Stimulated activated naive CD8-positive, alpha-beta T cell treated with anti-CD3 and anti-CD28 coated beads, Interleukin-15, Interleukin-2, amounts not matched to agents 100 ng/mL and 50 ng/mL, for 24 hours (primary cell): ENCODE results near the gene SYAP1.
A peak's percentile ranks its signal among the peaks of the same experiment; 100 is the strongest.

Experiments used
- H3K27ac Mint-ChIP-seq: one replicate; pipeline ENCODE4 v1.8.0; 2021; ENCODE audit warnings: mild to moderate bottlenecking, mixed read lengths
- H3K27me3 Mint-ChIP-seq: one replicate; pipeline ENCODE4 v1.8.0; 2021; ENCODE audit warnings: mixed read lengths
- H3K36me3 Mint-ChIP-seq: one replicate; pipeline ENCODE4 v1.8.0; 2021; ENCODE audit warnings: low read depth, mixed read lengths
- H3K4me1 Mint-ChIP-seq: one replicate; pipeline ENCODE4 v1.8.0; 2021; ENCODE audit warnings: low read depth, mixed read lengths
- H3K4me3 Mint-ChIP-seq: one replicate; pipeline ENCODE4 v1.8.0; 2021; ENCODE audit warnings: mild to moderate bottlenecking, mixed read lengths
- H3K9me3 Mint-ChIP-seq: one replicate; pipeline ENCODE4 v1.8.0; 2021; ENCODE audit warnings: mixed read lengths

Gene SYAP1, protein sequence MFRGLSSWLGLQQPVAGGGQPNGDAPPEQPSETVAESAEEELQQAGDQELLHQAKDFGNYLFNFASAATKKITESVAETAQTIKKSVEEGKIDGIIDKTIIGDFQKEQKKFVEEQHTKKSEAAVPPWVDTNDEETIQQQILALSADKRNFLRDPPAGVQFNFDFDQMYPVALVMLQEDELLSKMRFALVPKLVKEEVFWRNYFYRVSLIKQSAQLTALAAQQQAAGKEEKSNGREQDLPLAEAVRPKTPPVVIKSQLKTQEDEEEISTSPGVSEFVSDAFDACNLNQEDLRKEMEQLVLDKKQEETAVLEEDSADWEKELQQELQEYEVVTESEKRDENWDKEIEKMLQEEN

GRCh38 chrX:16719334-16720084, at the start of gene SYAP1:
SYAP1 (plus strand) TSS chrX:16719612; CDS start chrX:16719725, 113 bp downstream.
- Mint-ChIP-seq H3K27me3 (no peaks in the 10 kb centered on the region), H3K36me3 (peaks cover 6% of the 10 kb centered on the region), H3K4me1 (peaks cover 32% of the 10 kb centered on the region), H3K9me3 (no peaks in the 10 kb centered on the region), H3K4me3 (peak within 1 kb of the TSS; percentile 87), H3K27ac (peak within 1 kb of the TSS; percentile 93)

DNA sequence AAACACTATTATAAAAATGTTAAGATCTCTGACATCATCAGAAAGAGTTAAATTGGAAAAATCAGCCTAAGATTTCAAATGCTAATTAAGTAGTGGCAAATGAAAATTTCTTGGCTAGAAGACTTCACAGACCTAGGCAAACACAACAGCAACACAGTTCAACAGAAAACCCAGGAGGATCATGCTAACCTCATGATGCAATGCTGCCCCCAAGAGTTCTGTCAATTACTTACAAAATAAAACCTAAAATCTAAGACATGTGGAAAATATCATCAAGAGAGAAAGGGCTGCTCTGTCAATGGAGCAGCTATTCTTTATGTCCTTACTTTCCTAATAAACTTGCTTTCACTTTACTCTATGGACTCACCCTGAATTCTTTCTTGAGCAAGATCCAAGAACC, 48.4 kb upstream of the SYAP1 start:
- Mint-ChIP-seq H3K4me3 (no peak overlapping the region), H3K27me3 (no peaks in the 10 kb centered on the region), H3K4me1 (no peaks in the 10 kb centered on the region), H3K36me3 (no peaks in the 10 kb centered on the region), H3K27ac (no peak overlapping the region), H3K9me3 (no peaks in the 10 kb centered on the region)

DNA sequence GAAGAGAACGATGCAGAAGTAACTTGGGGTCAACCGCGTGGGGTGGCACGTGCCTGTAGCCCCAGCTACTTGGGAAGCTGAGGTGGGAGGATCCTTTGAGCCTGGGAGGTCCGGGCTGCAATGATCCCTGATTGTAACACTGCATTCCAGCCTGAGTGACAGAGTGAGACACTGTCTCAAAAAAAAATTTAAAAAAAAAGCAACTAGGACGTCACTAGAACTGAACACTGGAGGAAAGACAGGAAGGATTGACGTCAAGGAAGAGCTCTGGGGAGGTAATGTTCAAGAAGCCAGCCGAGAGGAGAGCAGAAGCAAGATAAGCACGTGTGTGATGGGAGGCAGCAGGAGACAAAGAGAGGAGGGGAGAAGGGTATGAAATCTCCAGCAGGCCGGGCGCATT, 40.7 kb upstream of the SYAP1 start:
- Mint-ChIP-seq H3K36me3 (peaks cover 11% of the 10 kb centered on the region), H3K4me1 (no peaks in the 10 kb centered on the region), H3K9me3 (no peaks in the 10 kb centered on the region), H3K27ac (no peak overlapping the region), H3K4me3 (no peak overlapping the region), H3K27me3 (no peaks in the 10 kb centered on the region)

- H3K9me3 Mint-ChIP-seq, result no peaks in the 10 kb centered on the region
- no peaks in the 10 kb centered on the region for H3K27me3 Mint-ChIP-seq
- peaks cover under 1% of the 10 kb centered on the region for H3K36me3 Mint-ChIP-seq
- no peaks in the 10 kb centered on the region for H3K4me1 Mint-ChIP-seq
- no peak overlapping the region for H3K27ac Mint-ChIP-seq
- no peak overlapping the region for H3K4me3 Mint-ChIP-seq
Measured at GRCh38 chrX:16683007-16683664, 36.3 kb upstream of the SYAP1 start.

- Mint-ChIP-seq H3K4me3 (no peak overlapping the region), H3K27me3 (no peaks in the 10 kb centered on the region), H3K9me3 (no peaks in the 10 kb centered on the region), H3K4me1 (no peaks in the 10 kb centered on the region), H3K27ac (no peak overlapping the region), H3K36me3 (peaks cover 5% of the 10 kb centered on the region)
Measured at GRCh38 chrX:16687514-16687913, 31.9 kb upstream of the SYAP1 start.

DNA sequence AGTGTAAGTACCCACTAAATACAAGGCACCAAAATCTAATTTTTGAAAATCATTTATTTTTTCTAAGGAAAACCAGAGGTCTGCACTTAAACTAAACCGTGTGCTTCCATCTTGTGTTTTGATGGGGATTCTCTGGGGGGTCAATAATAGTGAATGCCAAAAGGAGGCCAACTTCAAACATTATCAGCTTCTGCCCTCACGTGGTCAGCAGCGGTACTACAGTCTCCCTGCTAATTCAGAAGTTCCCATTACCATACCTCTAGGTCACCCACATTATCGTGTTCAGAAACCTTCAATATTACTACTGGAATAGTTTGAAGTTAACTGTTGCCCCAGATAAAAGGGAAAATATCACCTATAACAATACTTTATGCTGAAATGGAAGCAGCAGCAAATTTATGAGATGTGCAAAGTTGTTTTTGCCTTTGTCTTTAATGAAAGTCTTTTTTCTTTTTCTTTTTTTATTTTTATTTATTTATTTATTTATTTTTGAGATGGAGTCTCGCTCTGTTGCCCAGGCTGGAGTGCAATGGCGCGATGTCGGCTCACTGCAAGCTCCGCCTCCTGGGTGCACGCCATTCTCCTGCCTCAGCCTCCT, 24.2 kb upstream of the SYAP1 start:
- Mint-ChIP-seq H3K27me3 (no peaks in the 10 kb centered on the region), H3K4me3 (no peak overlapping the region), H3K9me3 (no peaks in the 10 kb centered on the region), H3K27ac (no peak overlapping the region), H3K36me3 (peaks cover 5% of the 10 kb centered on the region), H3K4me1 (no peaks in the 10 kb centered on the region)

DNA sequence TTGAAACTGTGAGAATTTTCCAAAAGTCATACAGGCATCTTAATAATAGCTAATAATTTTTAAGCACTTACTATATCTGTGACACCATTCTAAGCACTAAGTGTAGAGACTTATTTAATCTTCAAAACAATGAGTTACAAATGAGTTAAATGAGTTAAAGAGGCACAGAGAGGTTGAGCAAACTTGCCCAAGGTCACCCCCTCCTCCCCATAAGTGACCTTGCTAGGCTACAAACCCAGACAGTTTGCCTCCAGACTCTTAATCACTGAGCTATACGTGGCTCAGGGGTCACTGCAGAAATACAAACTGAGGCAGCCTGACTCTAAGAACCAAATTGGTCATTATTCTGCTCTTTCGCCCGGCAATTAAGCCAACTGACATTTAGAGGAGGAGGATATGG, 22.5 kb upstream of the SYAP1 start:
- H3K36me3 Mint-ChIP-seq, result no peaks in the 10 kb centered on the region
- no peak overlapping the region for H3K27ac Mint-ChIP-seq
- H3K27me3 Mint-ChIP-seq, result no peaks in the 10 kb centered on the region
- no peaks in the 10 kb centered on the region for H3K9me3 Mint-ChIP-seq
- no peaks in the 10 kb centered on the region for H3K4me1 Mint-ChIP-seq
- H3K4me3 Mint-ChIP-seq, result no peak overlapping the region

GRCh38 chrX:16699389-16699788, 20.0 kb upstream of the SYAP1 start:
- no peak overlapping the region for H3K4me3 Mint-ChIP-seq
- no peak overlapping the region for H3K27ac Mint-ChIP-seq
- H3K4me1 Mint-ChIP-seq, result no peaks in the 10 kb centered on the region
- no peaks in the 10 kb centered on the region for H3K27me3 Mint-ChIP-seq
- peaks cover 4% of the 10 kb centered on the region for H3K36me3 Mint-ChIP-seq
- H3K9me3 Mint-ChIP-seq, result no peaks in the 10 kb centered on the region

GRCh38 chrX:16700734-16701133, 18.7 kb upstream of the SYAP1 start:
- Mint-ChIP-seq H3K4me3 (no peak overlapping the region), H3K9me3 (no peaks in the 10 kb centered on the region)

GRCh38 chrX:16702700-16703599, 16.5 kb upstream of the SYAP1 start:
- Mint-ChIP-seq H3K4me1 (no peaks in the 10 kb centered on the region), H3K27me3 (no peaks in the 10 kb centered on the region), H3K27ac (no peak overlapping the region), H3K36me3 (peaks cover 4% of the 10 kb centered on the region), H3K9me3 (no peaks in the 10 kb centered on the region), H3K4me3 (no peak overlapping the region)

More at GRCh38 chrX:16700734-16701133, 18.7 kb upstream of the SYAP1 start:
- H3K27me3 Mint-ChIP-seq, result no peaks in the 10 kb centered on the region
- no peaks in the 10 kb centered on the region for H3K4me1 Mint-ChIP-seq
- H3K36me3 Mint-ChIP-seq, result peaks cover 4% of the 10 kb centered on the region
- no peak overlapping the region for H3K27ac Mint-ChIP-seq

- Mint-ChIP-seq H3K27me3 (no peaks in the 10 kb centered on the region), H3K9me3 (no peaks in the 10 kb centered on the region), H3K4me1 (no peaks in the 10 kb centered on the region), H3K27ac (no peak overlapping the region), H3K36me3 (peaks cover 4% of the 10 kb centered on the region), H3K4me3 (no peak overlapping the region)
Measured at GRCh38 chrX:16705370-16705769, 14.0 kb upstream of the SYAP1 start.

DNA sequence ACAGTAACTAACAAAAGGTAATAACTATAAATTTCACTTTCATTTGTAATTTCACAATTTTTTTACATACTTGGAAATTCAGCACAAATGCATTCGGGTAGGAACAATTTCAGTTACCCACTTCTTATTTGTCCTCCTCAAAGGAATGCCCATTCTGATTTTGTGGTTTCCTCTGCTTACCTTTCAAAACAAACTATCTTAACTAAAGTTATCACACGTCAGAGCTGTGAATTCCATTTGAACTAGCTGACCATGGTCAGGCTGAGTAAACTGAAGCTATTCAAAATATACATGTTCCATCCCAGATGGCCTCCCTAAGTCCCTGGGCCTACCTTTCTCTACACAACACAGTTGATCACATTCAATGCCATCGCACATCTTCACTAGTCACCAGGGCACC, 11.4 kb upstream of the SYAP1 start:
- Mint-ChIP-seq H3K36me3 (no peaks in the 10 kb centered on the region), H3K27me3 (no peaks in the 10 kb centered on the region), H3K4me1 (peaks cover 16% of the 10 kb centered on the region), H3K4me3 (no peak overlapping the region), H3K27ac (no peak overlapping the region), H3K9me3 (no peaks in the 10 kb centered on the region)

DNA sequence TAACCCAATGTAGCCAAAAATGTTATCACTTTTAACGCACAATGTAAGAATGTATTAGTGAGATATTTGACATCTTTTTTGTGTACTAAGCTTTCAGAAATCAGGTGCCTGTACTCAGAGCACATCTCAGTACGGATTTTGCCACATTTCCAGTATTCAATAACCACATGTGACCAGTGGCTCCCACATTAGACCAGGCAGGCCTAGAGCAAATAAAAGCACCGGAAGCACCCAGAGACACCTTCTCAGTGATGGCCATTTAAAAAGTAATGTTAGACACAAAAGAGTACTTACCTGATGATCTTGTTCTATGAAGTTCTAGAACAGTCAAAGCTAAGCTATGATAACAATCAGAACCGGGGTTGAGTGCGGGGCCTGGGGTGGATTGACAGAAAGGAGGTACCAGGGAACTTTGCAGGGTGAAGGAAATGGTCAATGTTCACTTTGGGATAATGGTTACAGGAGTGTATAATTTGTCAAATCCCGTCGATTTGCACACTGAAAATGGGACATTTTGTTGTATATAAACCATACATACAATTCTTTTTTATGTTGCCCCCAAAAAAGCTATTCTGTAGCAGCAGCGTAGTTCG, 8.1 kb upstream of the SYAP1 start:
- H3K4me3 Mint-ChIP-seq, result peak overlapping the region; percentile 78
- H3K4me1 Mint-ChIP-seq, result peaks cover 19% of the 10 kb centered on the region
- H3K27me3 Mint-ChIP-seq, result no peaks in the 10 kb centered on the region
- peak overlapping the region; percentile 77 for H3K27ac Mint-ChIP-seq
- no peaks in the 10 kb centered on the region for H3K36me3 Mint-ChIP-seq
- no peaks in the 10 kb centered on the region for H3K9me3 Mint-ChIP-seq
